ENCODE measurements around the gene EXD2.

- TF ChIP-seq POLR2AphosphoS5 (IDR thresholded peaks at IDR 0.05; ENCODE audit: borderline replicate concordance, low read depth, low read length) (no peak), EZH2 (IDR thresholded peaks at IDR 0.05) (no peak), FOXP2 (optimal IDR thresholded peaks at IDR 0.05; ENCODE audit: control extremely low read depth, extremely low read length, insufficient read depth) (no peak)
Observed at GRCh38 chr14:69175130-69175529, 16.2 kb upstream of the EXD2 start.

All from SK-N-MC (cell line).